Caco-2 (cell line): ENCODE results near the gene MAGIX. TPM values are rescaled to one million over a fixed set of nuclear protein-coding genes. Genes with fewer than 3 reads are reported as not detected.

ENCODE experiments used
- BruUV-seq: library from RNA; stranded (reverse); fragments of 400-500 nt; replicated peaks from 2 replicates; lab custom pipeline; 2021; lab: Mats Ljungman, UMichigan
- CTCF ChIA-PET: fragments of 300-600 bp; sonication (Branson Sonifier 250); formaldehyde crosslinking; loops from one replicate; lab custom pipeline; 2022; ENCODE audit warnings: antibody characterized with exemption; lab: Charles Lee
- POLR2A ChIA-PET: fragments of 300-600 bp; sonication (Branson Sonifier 250); formaldehyde crosslinking; loops from one replicate; lab custom pipeline; 2022; ENCODE audit warnings: antibody characterized with exemption; lab: Charles Lee
- DNase-seq, 2 experiments: peaks; one replicate each; pipeline versions ENCODE4 v3.0.0 to v3.0.0-alpha.2; 2020 to 2022
- H3K27me3 ChIP-seq: replicated peaks from 2 replicates; pipeline ENCODE4 v1.6.0; 2011; ENCODE audit warnings: low read length; ENCODE audit not compliant: control insufficient read depth, insufficient read depth
- H3K36me3 ChIP-seq: 2 replicates; pipeline ENCODE4 v1.5.1; 2011; ENCODE audit warnings: low read length; ENCODE audit not compliant: control insufficient read depth, insufficient read depth
- H3K4me1 ChIP-seq: fragments of 250-450 bp; sonication (Bioruptor Pico); 2 replicates; pipeline ENCODE4 v1.5.1; 2020; ENCODE audit warnings: mild to moderate bottlenecking
- H3K4me3 ChIP-seq: 2 replicates; pipeline ENCODE4 v1.5.1; 2011; ENCODE audit warnings: low read depth, mild to moderate bottlenecking, control low read depth, low read length
- H3K9me3 ChIP-seq: fragments of 250-450 bp; sonication (Bioruptor Pico); 2 replicates; pipeline ENCODE4 v1.5.1; 2020; ENCODE audit warnings: mild to moderate bottlenecking, moderate library complexity
- H3K27ac Mint-ChIP-seq: one replicate; pipeline ENCODE4 v1.8.0; 2022; ENCODE audit warnings: mixed read lengths; ENCODE audit not compliant: unreplicated experiment
- H3K27me3 Mint-ChIP-seq: one replicate; pipeline ENCODE4 v1.8.0; 2022; ENCODE audit warnings: mixed read lengths; ENCODE audit not compliant: insufficient read depth, unreplicated experiment
- H3K36me3 Mint-ChIP-seq: one replicate; pipeline ENCODE4 v1.8.0; 2022; ENCODE audit warnings: mild to moderate bottlenecking, mixed read lengths; ENCODE audit not compliant: insufficient read depth, unreplicated experiment
- H3K4me1 Mint-ChIP-seq: one replicate; pipeline ENCODE4 v1.8.0; 2022; ENCODE audit warnings: low read depth, mixed read lengths; ENCODE audit not compliant: unreplicated experiment
- H3K4me3 Mint-ChIP-seq: one replicate; pipeline ENCODE4 v1.8.0; 2022; ENCODE audit warnings: mild to moderate bottlenecking, moderate library complexity, mixed read lengths; ENCODE audit not compliant: unreplicated experiment
- H3K9me3 Mint-ChIP-seq: one replicate; pipeline ENCODE4 v1.8.0; 2022; ENCODE audit warnings: mixed read lengths; ENCODE audit not compliant: unreplicated experiment
- intact Hi-C: fragments of 100-400 bp; cut with micrococcal nuclease; formaldehyde crosslinking; loops from one replicate; pipeline ENCODE4 v1.10.0; 2022; ENCODE audit not compliant: unreplicated experiment
- total RNA-seq: library from RNA; stranded (reverse); gene quantifications from 2 replicates; pipeline ENCODE4 v1.2.3, GENCODE V29; 2022
- TF ChIP-seq, protein P1 (sequence below), 2 experiments: fragments of 200-600 bp in 1 of 2; IDR thresholded peaks; 1 replicate in 1 of 2; 2 replicates in 1 of 2; pipeline versions ENCODE4 v1.5.1 to v1.8.0; 2011 to 2022; ENCODE audit warnings: antibody characterized with exemption in 1 of 2, control low read depth in 1 of 2, inconsistent platforms in 1 of 2, low read depth in 1 of 2, low read length in 1 of 2, mild to moderate bottlenecking in 1 of 2, moderate library complexity in 1 of 2; ENCODE audit not compliant: insufficient read depth in 1 of 2, severe bottlenecking in 1 of 2, unreplicated experiment in 1 of 2

Gene MAGIX
- total RNA-seq, 1 experiment from 2014 or later = 1.5 TPM

DNA sequence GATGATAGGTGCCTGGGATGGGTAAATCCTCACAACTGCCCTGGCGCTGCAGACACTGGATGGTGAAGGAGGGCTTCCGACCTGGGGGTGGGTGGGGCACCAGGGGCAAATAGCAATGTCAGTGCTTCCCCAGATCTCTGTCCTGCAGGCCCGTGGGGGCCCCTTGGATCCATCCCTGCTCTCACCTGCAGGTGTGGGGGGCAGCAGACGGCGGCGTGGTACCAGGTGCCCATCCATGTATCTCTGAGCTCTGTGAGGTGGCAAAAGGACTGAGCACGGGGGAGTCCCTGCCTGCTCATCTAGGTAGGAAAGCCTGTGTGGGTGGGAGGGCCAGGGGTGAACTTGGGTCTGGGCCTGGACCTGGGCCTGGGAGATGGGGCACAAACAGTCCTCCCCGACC is 44.0 kb downstream of the MAGIX start:
- no TSS peak for BruUV-seq
- H3K4me1 Mint-ChIP-seq = no peaks in the 10 kb centered on the region
- DNase-seq = no peak
- H3K27ac Mint-ChIP-seq = no peak overlapping the region
- H3K4me3 ChIP-seq = no peak overlapping the region
- intact Hi-C loops = no loop called here
- TF ChIP-seq, protein P1, sequence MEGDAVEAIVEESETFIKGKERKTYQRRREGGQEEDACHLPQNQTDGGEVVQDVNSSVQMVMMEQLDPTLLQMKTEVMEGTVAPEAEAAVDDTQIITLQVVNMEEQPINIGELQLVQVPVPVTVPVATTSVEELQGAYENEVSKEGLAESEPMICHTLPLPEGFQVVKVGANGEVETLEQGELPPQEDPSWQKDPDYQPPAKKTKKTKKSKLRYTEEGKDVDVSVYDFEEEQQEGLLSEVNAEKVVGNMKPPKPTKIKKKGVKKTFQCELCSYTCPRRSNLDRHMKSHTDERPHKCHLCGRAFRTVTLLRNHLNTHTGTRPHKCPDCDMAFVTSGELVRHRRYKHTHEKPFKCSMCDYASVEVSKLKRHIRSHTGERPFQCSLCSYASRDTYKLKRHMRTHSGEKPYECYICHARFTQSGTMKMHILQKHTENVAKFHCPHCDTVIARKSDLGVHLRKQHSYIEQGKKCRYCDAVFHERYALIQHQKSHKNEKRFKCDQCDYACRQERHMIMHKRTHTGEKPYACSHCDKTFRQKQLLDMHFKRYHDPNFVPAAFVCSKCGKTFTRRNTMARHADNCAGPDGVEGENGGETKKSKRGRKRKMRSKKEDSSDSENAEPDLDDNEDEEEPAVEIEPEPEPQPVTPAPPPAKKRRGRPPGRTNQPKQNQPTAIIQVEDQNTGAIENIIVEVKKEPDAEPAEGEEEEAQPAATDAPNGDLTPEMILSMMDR (IDR thresholded peaks at IDR 0.05; ENCODE audit: insufficient read depth in 1 of 2, low read depth in 1 of 2, low read length in 1 of 2, severe bottlenecking in 1 of 2, unreplicated experiment in 1 of 2) = no peak
- H3K27me3 ChIP-seq = no peaks in the 10 kb centered on the region
- CTCF ChIA-PET = no interaction called here
- peaks cover 7% of the 10 kb centered on the region for H3K36me3 Mint-ChIP-seq
- H3K36me3 ChIP-seq = no peaks in the 10 kb centered on the region
- no peaks in the 10 kb centered on the region for H3K27me3 Mint-ChIP-seq
- POLR2A ChIA-PET = interaction anchor here (0.6 kb wide), 1 partner anchor 379 kb away, joined by 5 read pairs; no protein-coding TSS in a partner anchor
- no peak overlapping the region for H3K4me3 Mint-ChIP-seq
- peaks cover 4% of the 10 kb centered on the region; the same call in 1 of the 2 replicates for H3K4me1 ChIP-seq
- no peaks in the 10 kb centered on the region for H3K9me3 Mint-ChIP-seq
- no peaks in the 10 kb centered on the region for H3K9me3 ChIP-seq

DNA sequence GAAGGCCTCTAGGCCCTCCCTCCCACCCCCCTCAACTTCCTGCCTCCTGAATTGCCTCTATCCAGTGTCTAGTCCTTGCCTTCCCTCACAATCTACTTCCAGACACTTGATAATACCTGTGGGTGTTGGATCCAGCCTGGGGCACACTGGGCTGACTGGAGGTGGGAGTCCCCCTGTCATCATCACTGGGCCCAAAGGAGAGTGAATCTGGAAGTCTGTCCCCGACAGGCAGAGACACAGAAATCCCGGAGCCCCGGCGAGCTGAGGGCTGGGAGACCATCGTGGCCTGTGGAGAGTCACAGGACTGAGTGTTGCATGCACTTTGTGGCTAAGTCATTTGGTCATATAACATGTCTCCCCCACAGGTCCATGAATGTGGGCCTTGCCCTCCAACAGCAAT is 45.8 kb downstream of the MAGIX start:
- Histone ChIP-seq H3K9me3 (no peaks in the 10 kb centered on the region), H3K4me3 (no peak overlapping the region), H3K27me3 (no peaks in the 10 kb centered on the region), H3K36me3 (no peaks in the 10 kb centered on the region), H3K4me1 (no peaks in the 10 kb centered on the region)
- intact Hi-C loops = no loop called here
- TF ChIP-seq, protein P1 (IDR thresholded peaks at IDR 0.05; ENCODE audit: insufficient read depth in 1 of 2, low read depth in 1 of 2, low read length in 1 of 2, severe bottlenecking in 1 of 2, unreplicated experiment in 1 of 2) = no peak
- Mint-ChIP-seq H3K9me3 (no peaks in the 10 kb centered on the region), H3K4me3 (no peak overlapping the region), H3K36me3 (peaks cover 7% of the 10 kb centered on the region), H3K27ac (no peak overlapping the region), H3K27me3 (no peaks in the 10 kb centered on the region), H3K4me1 (no peaks in the 10 kb centered on the region)
- CTCF ChIA-PET = no interaction called here
- POLR2A ChIA-PET = no interaction called here
- DNase-seq = no peak
- no TSS peak for BruUV-seq

DNA sequence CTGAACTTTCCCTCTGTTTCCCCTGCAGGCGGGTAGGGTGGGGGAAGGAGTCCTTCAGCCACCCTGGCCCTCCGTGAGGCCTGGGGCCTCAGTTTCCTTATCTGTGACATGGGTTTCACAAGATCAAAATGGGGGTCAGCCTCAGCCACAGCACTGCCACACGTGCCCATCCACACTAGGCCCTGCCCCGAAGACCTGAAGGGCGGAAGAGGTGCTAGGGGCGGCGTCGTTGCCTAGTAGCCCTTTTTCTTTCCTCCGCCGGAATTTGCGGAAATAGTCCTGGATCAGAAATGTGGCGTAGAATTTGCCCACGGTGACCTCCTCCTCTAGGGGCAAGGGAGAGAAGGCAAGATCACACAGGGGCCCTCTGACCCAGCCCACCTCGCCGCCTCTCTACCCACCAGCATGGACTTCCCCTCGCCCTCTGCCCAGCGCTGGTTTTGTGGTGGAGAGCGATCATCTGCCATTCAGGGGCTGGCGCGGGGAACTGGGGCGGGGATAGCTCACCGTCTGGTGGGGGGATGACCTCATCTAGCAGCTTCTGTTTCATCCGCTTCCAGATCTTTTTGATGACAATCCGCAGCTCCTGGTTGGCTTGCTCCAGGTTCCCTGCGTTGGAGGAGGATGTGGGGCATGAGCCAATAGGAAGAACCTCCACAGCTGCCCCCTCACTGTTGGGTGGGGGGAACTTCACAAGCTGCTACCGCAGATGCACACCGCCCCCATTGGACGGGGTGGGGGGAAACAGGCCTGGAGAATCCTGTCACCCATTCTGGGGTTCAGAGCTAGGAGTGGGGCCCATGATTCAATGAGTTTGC is 47.1 kb downstream of the MAGIX start:
- BruUV-seq = no TSS peak
- no peak for DNase-seq
- H3K4me1 ChIP-seq = no peaks in the 10 kb centered on the region
- H3K27me3 ChIP-seq = no peaks in the 10 kb centered on the region
- H3K4me3 Mint-ChIP-seq = no peak overlapping the region
- no peaks in the 10 kb centered on the region for H3K4me1 Mint-ChIP-seq
- POLR2A ChIA-PET = interaction anchor here (1.2 kb wide), 1 partner anchor 59 kb away, joined by 3 read pairs; no protein-coding TSS in a partner anchor
- H3K4me3 ChIP-seq = no peak overlapping the region
- H3K9me3 ChIP-seq = no peaks in the 10 kb centered on the region
- H3K9me3 Mint-ChIP-seq = no peaks in the 10 kb centered on the region
- TF ChIP-seq, protein P1 (IDR thresholded peaks at IDR 0.05; ENCODE audit: insufficient read depth in 1 of 2, low read depth in 1 of 2, low read length in 1 of 2, severe bottlenecking in 1 of 2, unreplicated experiment in 1 of 2) = no peak
- intact Hi-C loops = no loop called here
- CTCF ChIA-PET = no interaction called here
- no peaks in the 10 kb centered on the region for H3K36me3 ChIP-seq
- no peak overlapping the region for H3K27ac Mint-ChIP-seq
- H3K27me3 Mint-ChIP-seq = no peaks in the 10 kb centered on the region
- H3K36me3 Mint-ChIP-seq = no peaks in the 10 kb centered on the region
